OCI-M1 (cell line): Measurements from ENCODE around the gene LAIR2.
"Not testable (repeated sequence)": the region's sequence is repeated elsewhere in the genome, so short reads cannot be mapped to it uniquely, and the experiment has no call there.

Experiments used
- DNase-seq: peaks from one replicate; lab custom pipeline; 2025; lab: John Stamatoyannopoulos, UW

LAIR2 gene

GRCh38 chr19:54464630-54465425, 37.8 kb upstream of the LAIR2 start:
- peak; percentile 97 for DNase-seq

GRCh38 chr19:54465426-54466109, 37.1 kb upstream of the LAIR2 start:
- DNase-seq = no peak

GRCh38 chr19:54466110-54466480, 36.5 kb upstream of the LAIR2 start:
- not testable (repeated sequence) for DNase-seq

GRCh38 chr19:54469496-54469934, 33.1 kb upstream of the LAIR2 start:
- DNase-seq = peak; percentile 20

- DNase-seq = no peak
Observed at GRCh38 chr19:54470276-54470887, 32.2 kb upstream of the LAIR2 start.

- DNase-seq = no peak
Observed at GRCh38 chr19:54470991-54471782, 31.4 kb upstream of the LAIR2 start.

GRCh38 chr19:54473071-54473891, 29.4 kb upstream of the LAIR2 start, which contains the start of gene CDC42EP5:
Gene CDC42EP5 (minus strand): TSS chr19:54473296. CDS start chr19:54465547, 7,749 bp downstream.
- peak; percentile 65 for DNase-seq

GRCh38 chr19:54473892-54474372, 28.7 kb upstream of the LAIR2 start:
- no peak for DNase-seq

GRCh38 chr19:54475706-54476105, 26.9 kb upstream of the LAIR2 start:
- DNase-seq = no peak

- DNase-seq = no peak
Observed at GRCh38 chr19:54477650-54478049, 25.0 kb upstream of the LAIR2 start.

GRCh38 chr19:54478677-54479266, 23.9 kb upstream of the LAIR2 start:
- DNase-seq = peak; percentile 71

GRCh38 chr19:54480051-54480450, 22.6 kb upstream of the LAIR2 start:
- peak; percentile 71 for DNase-seq

GRCh38 chr19:54481326-54481930, 21.2 kb upstream of the LAIR2 start:
- DNase-seq = peak; percentile 73

GRCh38 chr19:54482889-54483288, 19.7 kb upstream of the LAIR2 start:
- peak; percentile 69 for DNase-seq

GRCh38 chr19:54484451-54484850, 18.2 kb upstream of the LAIR2 start:
- no peak for DNase-seq

GRCh38 chr19:54485851-54486250, 16.8 kb upstream of the LAIR2 start:
- no peak for DNase-seq

- no peak for DNase-seq
Observed at GRCh38 chr19:54489341-54489740, 13.3 kb upstream of the LAIR2 start.

GRCh38 chr19:54489766-54490165, 12.9 kb upstream of the LAIR2 start:
- no peak for DNase-seq

GRCh38 chr19:54492568-54492967, 10.1 kb upstream of the LAIR2 start:
- DNase-seq = no peak

- not testable (repeated sequence) for DNase-seq
Observed at GRCh38 chr19:54493056-54493455, 9.6 kb upstream of the LAIR2 start.
